HUDEP-2 (cell line): ENCODE measurements around the gene UNC50.
"Not testable (repeated sequence)": the region's sequence is repeated elsewhere in the genome, so short reads cannot be mapped to it uniquely, and the experiment has no call there.

Experiments
- DNase-seq, 76 experiments: peaks; one replicate each; lab custom pipeline; 2025; ENCODE audit not compliant: unreplicated experiment in 76 of 76; lab: John Stamatoyannopoulos, UW

The UNC50 gene

GRCh38 chr2:98573426-98573825 is 35.0 kb upstream of the UNC50 start:
- no peak for DNase-seq

GRCh38 chr2:98576666-98577312 is 31.6 kb upstream of the UNC50 start:
- DNase-seq = no peak

- DNase-seq = no peak
Measured at GRCh38 chr2:98577313-98577712, 31.1 kb upstream of the UNC50 start.

DNA sequence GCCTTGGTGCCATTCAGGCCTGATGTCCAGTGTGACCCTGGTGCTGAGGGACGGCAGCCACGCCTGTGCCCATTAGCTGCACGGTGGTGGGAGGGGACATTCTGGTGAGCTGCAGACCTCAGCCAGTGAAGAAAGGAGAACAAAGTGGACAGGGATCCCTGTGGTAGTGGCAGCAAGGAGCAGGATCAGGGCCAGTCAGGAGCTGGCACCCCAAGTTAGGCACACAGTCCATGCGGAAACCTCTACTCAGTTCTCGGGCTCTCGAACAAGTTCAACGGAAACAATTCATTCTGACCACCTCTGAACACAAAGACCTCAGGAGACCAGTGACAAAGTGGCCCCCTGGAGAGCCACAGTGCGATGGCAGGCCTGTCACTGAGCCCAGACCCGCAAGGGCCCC is 30.2 kb upstream of the UNC50 start:
- no peak for DNase-seq

GRCh38 chr2:98579926-98580325 is 28.5 kb upstream of the UNC50 start:
- no peak for DNase-seq

DNA sequence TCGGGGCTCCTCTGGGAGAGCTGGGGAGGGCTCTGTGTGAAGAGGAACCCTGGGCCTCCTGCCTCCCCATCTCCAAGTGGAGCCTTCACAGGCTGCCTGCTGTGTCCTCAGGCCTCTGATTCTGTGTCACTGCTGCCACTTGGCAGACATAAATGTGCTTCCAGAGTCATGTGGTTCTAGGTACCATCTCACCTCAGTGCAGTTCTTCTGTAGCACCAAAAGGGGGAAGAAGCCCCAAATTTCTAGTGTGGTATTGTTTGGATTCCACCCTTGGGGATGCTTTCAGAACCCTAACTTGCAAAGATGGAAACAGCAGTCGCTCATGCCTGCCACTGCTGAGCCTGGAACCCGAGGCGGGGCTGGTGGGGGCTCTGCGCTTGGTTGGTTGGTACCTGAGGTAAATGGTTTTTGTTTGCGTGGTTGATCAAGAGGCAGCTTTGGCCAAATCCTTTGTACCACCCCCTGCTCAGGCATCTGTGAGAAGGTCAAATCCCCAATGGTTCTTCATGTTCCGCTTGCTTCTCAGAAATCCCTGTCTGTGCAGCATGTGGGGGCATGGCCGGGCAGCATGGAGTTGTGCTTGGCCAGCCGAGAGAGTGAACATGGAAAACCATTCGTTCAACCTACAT is 27.6 kb upstream of the UNC50 start:
- DNase-seq = no peak

DNA sequence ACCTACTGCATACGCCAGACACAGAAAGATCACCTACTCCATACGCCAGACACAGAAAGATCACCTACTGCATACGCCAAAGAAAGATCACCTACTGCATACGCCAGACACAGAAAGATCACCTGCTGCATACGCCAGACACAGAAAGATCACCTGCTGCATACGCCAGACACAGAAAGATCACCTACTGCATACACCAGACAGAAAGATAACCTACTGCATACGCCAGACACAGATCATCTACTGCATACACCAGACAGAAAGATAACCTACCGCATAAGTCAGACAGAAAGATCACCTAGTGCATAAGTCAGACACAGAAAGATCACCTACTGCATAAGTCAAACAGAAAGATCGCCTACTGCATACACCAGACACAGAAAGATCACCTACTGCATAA is 25.9 kb upstream of the UNC50 start:
- DNase-seq = no peak

DNA sequence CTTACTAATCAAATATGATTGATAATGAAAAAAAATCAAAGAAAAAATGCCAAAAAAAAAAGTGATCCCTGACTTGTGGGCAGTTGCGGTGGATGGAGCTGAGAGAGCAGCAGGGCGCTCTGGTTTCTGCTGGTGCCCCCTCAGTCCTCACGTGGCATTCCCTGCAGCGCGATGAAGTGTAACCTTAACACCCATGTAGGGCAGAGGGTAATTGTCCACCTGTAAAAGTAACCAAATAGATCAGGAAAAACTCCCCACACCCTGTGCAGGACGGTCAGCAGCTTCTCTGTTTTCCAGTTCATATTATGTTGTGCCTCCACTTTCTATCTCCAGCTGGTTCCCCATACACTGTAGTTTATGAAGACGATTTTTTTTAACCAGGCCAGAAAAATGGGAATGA is 25.1 kb upstream of the UNC50 start:
- DNase-seq = no peak

GRCh38 chr2:98583816-98584618 is 24.4 kb upstream of the UNC50 start:
- DNase-seq = no peak

DNA sequence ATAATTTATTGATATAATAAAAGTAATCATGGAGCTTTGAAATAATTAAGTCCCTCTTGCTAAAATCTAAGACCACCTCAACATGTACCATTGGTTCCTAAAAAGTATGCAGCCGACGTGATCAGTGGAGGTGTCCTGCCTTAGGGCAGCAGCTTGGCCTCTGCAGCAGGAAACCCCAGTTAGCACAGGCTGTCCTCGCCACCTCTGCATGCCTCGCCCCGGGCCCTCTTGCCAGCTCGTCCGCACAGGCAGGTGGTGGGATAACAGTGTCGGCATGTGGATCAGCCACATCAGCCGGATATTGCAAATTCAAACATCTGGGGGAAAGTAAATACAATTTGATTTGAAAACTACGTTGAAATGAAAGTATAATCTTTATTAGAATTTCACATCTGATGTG is 23.0 kb upstream of the UNC50 start:
- no peak for DNase-seq

GRCh38 chr2:98586551-98587140 is 21.7 kb upstream of the UNC50 start:
- no peak for DNase-seq

GRCh38 chr2:98588880-98589431 is 19.4 kb upstream of the UNC50 start:
- no peak for DNase-seq

DNA sequence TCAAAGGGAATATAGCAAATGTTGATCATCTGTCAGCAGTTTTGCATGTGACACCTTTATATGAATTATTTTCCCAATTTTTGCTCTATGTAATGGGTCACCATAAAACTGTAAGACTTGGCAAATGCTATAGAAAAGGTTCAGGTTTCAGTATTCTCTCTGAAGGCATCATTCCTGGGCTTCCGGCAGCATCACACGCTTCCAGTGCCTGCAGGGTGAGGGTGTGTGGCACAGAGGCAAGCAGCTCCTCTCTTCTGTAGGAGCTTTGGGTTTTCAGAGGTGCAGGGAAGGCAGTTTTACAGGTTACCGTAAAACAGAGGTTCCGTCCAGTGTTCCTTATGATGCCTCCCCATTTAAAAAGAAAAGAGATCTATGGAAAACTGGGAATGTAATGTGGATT is 18.9 kb upstream of the UNC50 start:
- no peak for DNase-seq

- DNase-seq = no peak
Measured at GRCh38 chr2:98592565-98592964, 15.8 kb upstream of the UNC50 start.

- DNase-seq = not testable (repeated sequence)
Measured at GRCh38 chr2:98594665-98595064, 13.7 kb upstream of the UNC50 start.

DNA sequence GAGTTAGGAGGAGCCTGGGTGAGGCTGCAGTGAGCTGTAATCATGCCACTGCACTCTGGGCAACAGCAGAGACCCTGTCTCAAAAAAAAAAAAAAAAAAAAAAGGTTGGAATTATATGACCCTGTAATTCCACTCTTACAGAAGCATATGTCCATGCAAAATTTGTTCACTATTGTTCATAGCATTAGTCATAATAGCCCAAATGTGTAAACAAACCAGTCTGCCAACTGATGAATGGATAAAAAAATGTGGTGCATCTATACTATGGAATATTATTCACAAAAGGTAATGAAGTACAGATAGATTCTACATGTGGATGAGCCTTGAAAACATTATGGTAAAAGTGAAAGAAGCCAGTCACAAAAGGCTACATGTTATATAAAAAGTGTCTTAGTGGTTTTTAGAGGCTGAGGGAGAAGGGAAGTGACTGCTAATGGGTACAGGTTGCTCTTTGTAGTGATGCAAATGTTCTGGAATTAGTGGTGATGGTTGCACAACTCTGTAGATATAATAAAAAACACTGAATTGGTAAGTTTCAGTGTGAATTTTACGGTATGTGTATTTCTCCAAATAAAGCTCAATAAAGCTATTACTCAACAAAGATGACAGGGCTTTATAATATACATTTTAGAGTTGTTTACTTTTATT is 9.5 kb upstream of the UNC50 start:
- no peak for DNase-seq

DNA sequence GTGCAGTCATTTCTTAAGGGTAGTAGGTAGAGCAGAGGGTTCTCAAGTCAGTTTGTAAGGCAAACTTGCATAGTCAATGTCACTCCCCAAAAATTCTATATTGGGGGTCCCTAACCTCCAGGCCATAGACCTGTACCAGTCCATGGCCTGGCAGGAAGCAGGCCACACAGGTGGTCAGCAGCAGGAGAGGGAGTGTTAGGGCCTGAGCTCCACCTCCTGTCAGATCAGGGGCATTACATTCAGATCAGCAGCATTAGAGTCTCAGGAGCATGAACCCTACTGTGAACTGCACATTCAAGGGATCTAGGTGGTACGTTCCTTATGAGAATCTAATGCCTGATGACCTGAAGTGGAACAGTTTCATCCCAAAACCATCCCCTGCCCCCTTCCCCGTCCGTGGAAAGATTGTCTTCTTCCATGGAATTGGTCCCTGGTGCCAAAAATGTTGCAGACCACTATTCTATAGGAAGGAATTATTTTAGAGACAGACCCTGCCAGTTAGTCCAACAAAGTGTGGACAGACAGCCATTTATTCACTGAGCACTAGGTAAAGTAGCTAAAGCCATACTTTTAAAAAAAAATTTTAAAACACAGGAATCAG is 6.8 kb upstream of the UNC50 start:
- DNase-seq = peak in 14 of 76 experiments; percentile 4 to 44 (median 17)

GRCh38 chr2:98604547-98604946 is 3.8 kb upstream of the UNC50 start:
- DNase-seq = no peak

DNA sequence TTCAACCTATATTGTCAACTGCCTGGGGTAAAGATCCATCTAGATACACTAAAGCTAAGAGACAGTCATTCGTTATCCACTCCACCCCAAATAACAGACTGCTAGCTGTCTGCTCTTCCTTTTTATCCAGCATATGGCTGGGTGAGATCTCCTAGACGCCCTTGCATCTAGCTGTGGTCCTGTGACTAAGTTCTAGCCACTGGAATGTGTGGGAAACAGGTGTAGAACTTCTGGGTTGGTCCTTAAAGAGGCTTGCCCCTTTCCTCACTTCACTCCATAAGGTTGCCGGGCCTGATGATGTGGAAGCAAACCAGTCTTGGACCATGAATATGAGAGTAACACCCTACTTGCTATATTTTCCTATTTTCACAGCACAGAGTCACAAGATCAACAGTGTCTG is 3.3 kb upstream of the UNC50 start:
- DNase-seq = no peak

DNA sequence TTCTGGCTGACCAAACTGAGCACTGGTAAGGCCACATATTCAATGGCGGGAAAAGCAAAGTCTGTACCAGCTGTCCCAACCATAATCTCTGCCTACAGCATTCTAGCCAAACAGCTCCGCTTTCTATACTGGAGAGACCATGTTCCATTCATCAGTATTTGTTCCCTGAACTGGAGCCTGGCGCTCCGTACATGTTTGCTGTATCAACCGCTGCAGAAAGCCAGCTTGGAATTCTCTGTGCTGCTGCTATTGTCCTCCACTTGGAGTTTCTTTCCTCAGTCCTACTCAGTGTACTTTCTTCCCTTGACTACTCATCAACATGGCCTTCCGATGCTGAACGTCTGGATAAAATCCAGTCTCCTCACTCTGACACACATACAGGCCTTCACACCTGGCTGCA is 2.0 kb upstream of the UNC50 start:
- DNase-seq = no peak
